ENCODE results near the gene P2RY2. TPM values are rescaled to one million over a fixed set of nuclear protein-coding genes. Genes with fewer than 3 reads are reported as not detected.

The P2RY2 gene
- total RNA-seq, 1 experiment from 2014 or later: 0.26 TPM

- Histone ChIP-seq H2BK20ac (ENCODE audit: low read depth, low read length, poor library complexity, severe bottlenecking) (no peak overlapping the region), H3K4me2 (ENCODE audit: insufficient read depth, insufficient read length, low read length) (no peak overlapping the region), H3K9me3 (ENCODE audit: control insufficient read depth, low read depth, low read length) (no peaks in the 10 kb centered on the region), H2BK120ac (ENCODE audit: low read depth, low read length, poor library complexity, severe bottlenecking) (no peak overlapping the region), H4K5ac (ENCODE audit: insufficient read length, low read depth, low read length) (no peak overlapping the region), H4K8ac (replicated peaks; ENCODE audit: insufficient read length, low read depth, low read length) (no peak overlapping the region), H3K79me1 (ENCODE audit: insufficient read depth, low read depth, low read length, poor library complexity, severe bottlenecking) (no peaks in the 10 kb centered on the region), H2AFZ (ENCODE audit: low read length) (no peak overlapping the region), H3K79me2 (ENCODE audit: insufficient read depth, low read length) (no peaks in the 10 kb centered on the region), H3K23ac (ENCODE audit: insufficient read length, low read depth, low read length) (no peak overlapping the region), H3T11ph (ENCODE audit: low read length) (no peak overlapping the region), H3K27me3 (ENCODE audit: insufficient read depth, low read length) (no peaks in the 10 kb centered on the region), H2AK5ac (ENCODE audit: insufficient read length, low read length) (no peak overlapping the region), H2BK15ac (ENCODE audit: low read depth, low read length) (no peak overlapping the region), H3K18ac (ENCODE audit: insufficient read length, low read depth, low read length) (no peak overlapping the region), H3K27ac (ENCODE audit: insufficient read length, low read depth, low read length) (no peak overlapping the region), H3K9ac (ENCODE audit: extremely low read depth, insufficient read length, low read length) (no peak overlapping the region), H4K20me1 (ENCODE audit: control insufficient read depth, insufficient read depth, insufficient read length) (no peaks in the 10 kb centered on the region), H3K4ac (ENCODE audit: low read depth, low read length) (no peak overlapping the region), H2BK5ac (ENCODE audit: insufficient read length, low read length) (no peak overlapping the region), H4K91ac (ENCODE audit: insufficient read length, low read depth, low read length) (no peak overlapping the region), H3K14ac (ENCODE audit: insufficient read depth, low read length) (no peak overlapping the region), H2BK12ac (ENCODE audit: insufficient read length, low read depth, low read length) (no peak overlapping the region), H3K23me2 (ENCODE audit: insufficient read length, low read depth, low read length, poor library complexity, severe bottlenecking) (no peaks in the 10 kb centered on the region), H3K56ac (ENCODE audit: insufficient read length, low read depth, low read length) (no peak overlapping the region), H3K4me1 (ENCODE audit: insufficient read depth, low read length) (peaks cover 9% of the 10 kb centered on the region; the same call in 1 of the 2 replicates)
- peak; percentile 9 for DNase-seq
- H3K9me3 Mint-ChIP-seq: no peaks in the 10 kb centered on the region
- TF ChIP-seq CTCF (conservative IDR thresholded peaks at IDR 0.05): no peak
- H3K4me1 Mint-ChIP-seq: peaks cover 16 to 21% of the 10 kb centered on the region in 2 experiments
- H3K36me3 Mint-ChIP-seq (ENCODE audit: insufficient read depth in 1 of 3, low read depth in 3 of 3): no peaks in the 10 kb centered on the region
- H3K27me3 Mint-ChIP-seq (ENCODE audit: low read depth): peaks cover 3% of the 10 kb centered on the region; the same call in 1 of the 2 replicates
- no peak overlapping the region for H3K27ac Mint-ChIP-seq
- no peak overlapping the region for H3K4me3 Mint-ChIP-seq
Measured at GRCh38 chr11:73233211-73233610, 15.1 kb downstream of the P2RY2 start.
